ENCODE results near the gene ODR4. TPM values are rescaled to one million over a fixed set of nuclear protein-coding genes. Genes with fewer than 3 reads are reported as not detected.

Gene ODR4
- total and polyA plus RNA-seq, 2 donors (not counting 3 experiments of a cell fraction or from before 2014, with no cell fraction given) = 6.0 to 18.6 TPM

DNA sequence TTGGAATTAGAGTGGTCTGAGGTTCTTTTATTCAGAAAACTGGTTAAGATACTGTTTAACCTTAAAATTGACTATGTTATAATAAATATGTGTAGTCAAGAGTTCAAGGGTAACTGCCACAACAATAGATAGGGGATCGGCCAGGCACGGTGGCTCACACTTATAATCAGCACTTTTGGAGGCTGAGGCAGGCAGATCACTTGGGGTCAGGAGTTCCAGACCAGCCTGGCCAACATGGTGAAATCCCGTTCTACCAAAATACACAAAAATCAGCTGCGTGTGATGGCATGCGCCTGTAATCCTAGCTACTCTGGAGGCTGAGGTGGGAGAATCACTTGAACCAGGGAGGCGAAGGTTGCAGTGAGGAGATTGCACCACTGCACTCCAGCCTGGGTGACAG, 45.8 kb downstream of the ODR4 start:
- no peak overlapping the region for H3K4me2 ChIP-seq (ENCODE audit: insufficient read depth, low read length)
- H3K79me2 ChIP-seq (ENCODE audit: control insufficient read depth, insufficient read depth, low read length) = no peaks in the 10 kb centered on the region
- POLR2A ChIA-PET = no interaction called here
- H3K36me3 ChIP-seq (ENCODE audit: control insufficient read depth in 2 of 2, extremely low read depth in 1 of 2, insufficient read depth in 2 of 2, low read length in 2 of 2) = peaks cover 2 to 5% of the 10 kb centered on the region in 2 experiments
- FAIRE-seq = no peak
- no peak overlapping the region for H3K9ac ChIP-seq (replicated peaks; ENCODE audit: extremely low read depth, insufficient read depth, low read length)
- dilution Hi-C loops (cut with MboI; ENCODE audit: extremely low pct_ligation_motif_present, low sequenced_read_pairs) (no loop called here), intact Hi-C loops (cut with micrococcal nuclease) (no loop called here)
- no peak overlapping the region for H3K27ac ChIP-seq (ENCODE audit: insufficient read depth, low read depth, low read length)
- no peak overlapping the region for H3K4me3 ChIP-seq (replicated peaks in 1 of 3; ENCODE audit: insufficient read depth in 1 of 3, low read depth in 1 of 3, low read length in 3 of 3)
- no peak for DNase-seq (ENCODE audit: low read depth, low spot score)
- H2AFZ ChIP-seq (ENCODE audit: low read depth, low read length) = no peak overlapping the region
- BruUV-seq (replicated peaks) = no TSS peak
- no peaks in the 10 kb centered on the region for H4K20me1 ChIP-seq (replicated peaks; ENCODE audit: control insufficient read depth, extremely low read depth, insufficient read depth, low read length)
- no peaks in the 10 kb centered on the region for H3K27me3 ChIP-seq (ENCODE audit: control insufficient read depth in 2 of 2, insufficient read depth in 2 of 2, low read length in 2 of 2)
- no peaks in the 10 kb centered on the region for H3K9me3 ChIP-seq (replicated peaks; ENCODE audit: control insufficient read depth, insufficient read depth, low read length)
- no peaks in the 10 kb centered on the region for H3K4me1 ChIP-seq (ENCODE audit: control insufficient read depth, extremely low read depth, insufficient read depth, low read length)
- CTCF ChIA-PET = interaction anchor here (1.2 to 1.4 kb wide), 2 partner anchors 18 to 565 kb away, joined by 4 read pairs; no protein-coding TSS in a partner anchor
- TF ChIP-seq POLR2AphosphoS5 (IDR thresholded peaks at IDR 0.05; ENCODE audit: insufficient read depth, low read depth, low read length) (no peak), MYC (IDR thresholded peaks at IDR 0.05; ENCODE audit: low read depth, low read length) (no peak), JUN (IDR thresholded peaks at IDR 0.05; ENCODE audit: borderline replicate concordance, insufficient read depth, insufficient read length, low read depth) (no peak), POLR2A (IDR thresholded peaks at IDR 0.05; ENCODE audit: low read depth, low read length) (no peak), FOS (IDR thresholded peaks at IDR 0.05; ENCODE audit: borderline replicate concordance, insufficient read depth, low read length) (no peak), EZH2 (IDR thresholded peaks at IDR 0.05; ENCODE audit: borderline replicate concordance, low read depth, low read length, severe bottlenecking) (no peak), GATA2 (IDR thresholded peaks at IDR 0.05; ENCODE audit: insufficient read depth, insufficient read length, low read depth, low read length) (no peak)
- TF ChIP-seq, protein P1, sequence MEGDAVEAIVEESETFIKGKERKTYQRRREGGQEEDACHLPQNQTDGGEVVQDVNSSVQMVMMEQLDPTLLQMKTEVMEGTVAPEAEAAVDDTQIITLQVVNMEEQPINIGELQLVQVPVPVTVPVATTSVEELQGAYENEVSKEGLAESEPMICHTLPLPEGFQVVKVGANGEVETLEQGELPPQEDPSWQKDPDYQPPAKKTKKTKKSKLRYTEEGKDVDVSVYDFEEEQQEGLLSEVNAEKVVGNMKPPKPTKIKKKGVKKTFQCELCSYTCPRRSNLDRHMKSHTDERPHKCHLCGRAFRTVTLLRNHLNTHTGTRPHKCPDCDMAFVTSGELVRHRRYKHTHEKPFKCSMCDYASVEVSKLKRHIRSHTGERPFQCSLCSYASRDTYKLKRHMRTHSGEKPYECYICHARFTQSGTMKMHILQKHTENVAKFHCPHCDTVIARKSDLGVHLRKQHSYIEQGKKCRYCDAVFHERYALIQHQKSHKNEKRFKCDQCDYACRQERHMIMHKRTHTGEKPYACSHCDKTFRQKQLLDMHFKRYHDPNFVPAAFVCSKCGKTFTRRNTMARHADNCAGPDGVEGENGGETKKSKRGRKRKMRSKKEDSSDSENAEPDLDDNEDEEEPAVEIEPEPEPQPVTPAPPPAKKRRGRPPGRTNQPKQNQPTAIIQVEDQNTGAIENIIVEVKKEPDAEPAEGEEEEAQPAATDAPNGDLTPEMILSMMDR (IDR thresholded peaks at IDR 0.05; ENCODE audit: extremely low read depth in 1 of 2, insufficient read depth in 1 of 2, low read depth in 1 of 2, low read length in 2 of 2) = no peak
- TF ChIP-seq, protein P2, sequence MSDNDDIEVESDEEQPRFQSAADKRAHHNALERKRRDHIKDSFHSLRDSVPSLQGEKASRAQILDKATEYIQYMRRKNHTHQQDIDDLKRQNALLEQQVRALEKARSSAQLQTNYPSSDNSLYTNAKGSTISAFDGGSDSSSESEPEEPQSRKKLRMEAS (IDR thresholded peaks at IDR 0.05; ENCODE audit: insufficient read depth, insufficient read length) = no peak
- H3K9me1 ChIP-seq (replicated peaks; ENCODE audit: control insufficient read depth, extremely low read depth, insufficient read depth, low read length) = no peaks in the 10 kb centered on the region

Measured in endothelial cell of umbilical vein (primary cell).